Ecto neural progenitor cell (in vitro differentiated cells): ENCODE measurements around the gene CCDC190.
"Not testable (repeated sequence)": the region's sequence is repeated elsewhere in the genome, so short reads cannot be mapped to it uniquely, and the experiment has no call there.

Experiments
- DNase-seq: peaks from one replicate; pipeline ENCODE4 v3.0.0-alpha.2; 2018; ENCODE audit warnings: low spot score

CCDC190 gene

GRCh38 chr1:162861101-162861500 lies at the start of gene CCDC190:
Gene CCDC190 (minus strand): TSS chr1:162861175. CDS start chr1:162859646, 1,529 bp downstream.
- no peak for DNase-seq

- no peak for DNase-seq
Observed at GRCh38 chr1:162910161-162910560, 49.2 kb upstream of the CCDC190 start.

- DNase-seq, result no peak
Observed at GRCh38 chr1:162908780-162909179, 47.8 kb upstream of the CCDC190 start.

GRCh38 chr1:162908236-162908635 lies 47.3 kb upstream of the CCDC190 start:
- no peak for DNase-seq

- DNase-seq, result no peak
Observed at GRCh38 chr1:162906485-162906884, 45.5 kb upstream of the CCDC190 start.

- DNase-seq, result no peak
Observed at GRCh38 chr1:162905174-162906158, 44.5 kb upstream of the CCDC190 start.

- no peak for DNase-seq
Observed at GRCh38 chr1:162904579-162904978, 43.6 kb upstream of the CCDC190 start.

- no peak for DNase-seq
Observed at GRCh38 chr1:162904023-162904422, 43.0 kb upstream of the CCDC190 start.

- no peak for DNase-seq
Observed at GRCh38 chr1:162903246-162903645, 42.3 kb upstream of the CCDC190 start.

GRCh38 chr1:162902416-162902815 lies 41.4 kb upstream of the CCDC190 start:
- no peak for DNase-seq

GRCh38 chr1:162901243-162901642 lies 40.3 kb upstream of the CCDC190 start:
- DNase-seq, result no peak

- no peak for DNase-seq
Observed at GRCh38 chr1:162899422-162900146, 38.6 kb upstream of the CCDC190 start.

- DNase-seq, result no peak
Observed at GRCh38 chr1:162893612-162893908, 32.6 kb upstream of the CCDC190 start.

GRCh38 chr1:162892906-162893611 lies 32.1 kb upstream of the CCDC190 start:
- no peak for DNase-seq

- no peak for DNase-seq
Observed at GRCh38 chr1:162889989-162890388, 29.0 kb upstream of the CCDC190 start.

GRCh38 chr1:162886705-162887104 lies 25.7 kb upstream of the CCDC190 start:
- DNase-seq, result no peak

- DNase-seq, result no peak
Observed at GRCh38 chr1:162885265-162885664, 24.3 kb upstream of the CCDC190 start.

GRCh38 chr1:162884831-162885230 lies 23.9 kb upstream of the CCDC190 start:
- no peak for DNase-seq

- no peak for DNase-seq
Observed at GRCh38 chr1:162882248-162882674, 21.3 kb upstream of the CCDC190 start.

GRCh38 chr1:162881590-162881989 lies 20.6 kb upstream of the CCDC190 start:
- no peak for DNase-seq

- not testable (repeated sequence) for DNase-seq
Observed at GRCh38 chr1:162880617-162881016, 19.6 kb upstream of the CCDC190 start.

GRCh38 chr1:162878000-162878596 lies 17.1 kb upstream of the CCDC190 start:
- peak; percentile 79 for DNase-seq
